NCI-H1930 (cell line): Measurements from ENCODE around the gene BSPH1.
"Not testable (repeated sequence)": the region's sequence is repeated elsewhere in the genome, so short reads cannot be mapped to it uniquely, and the experiment has no call there.

Experiments used
- DNase-seq, 2 experiments: peaks; one replicate each; lab custom pipeline; 2025; lab: John Stamatoyannopoulos, UW

Gene BSPH1

GRCh38 chr19:47992070-47992469, at the start of gene BSPH1:
TSS of gene BSPH1 (minus strand) at chr19:47992170. CDS start at chr19:47992081, 89 bp downstream.
- DNase-seq = no peak

- DNase-seq = no peak
Observed at GRCh38 chr19:48036765-48037164, 44.8 kb upstream of the BSPH1 start.

GRCh38 chr19:48033604-48034003, 41.6 kb upstream of the BSPH1 start:
- no peak for DNase-seq

GRCh38 chr19:48030073-48030472, 38.1 kb upstream of the BSPH1 start:
- DNase-seq = no peak

GRCh38 chr19:48029431-48029830, 37.5 kb upstream of the BSPH1 start:
- no peak for DNase-seq

GRCh38 chr19:48025480-48025879, 33.5 kb upstream of the BSPH1 start:
- DNase-seq = no peak

GRCh38 chr19:48023518-48023917, 31.5 kb upstream of the BSPH1 start:
- DNase-seq = no peak

- no peak for DNase-seq
Observed at GRCh38 chr19:48023011-48023410, 31.0 kb upstream of the BSPH1 start.

GRCh38 chr19:48020686-48021085, 28.7 kb upstream of the BSPH1 start:
- no peak for DNase-seq

GRCh38 chr19:48010932-48011758, 19.2 kb upstream of the BSPH1 start:
- DNase-seq = no peak

- DNase-seq = no peak
Observed at GRCh38 chr19:48006762-48007161, 14.8 kb upstream of the BSPH1 start.

- DNase-seq = no peak
Observed at GRCh38 chr19:48004236-48004635, 12.3 kb upstream of the BSPH1 start.

GRCh38 chr19:48000846-48001245, 8.9 kb upstream of the BSPH1 start:
- DNase-seq = no peak

- no peak for DNase-seq
Observed at GRCh38 chr19:47998800-47999199, 6.8 kb upstream of the BSPH1 start.

GRCh38 chr19:47996230-47996727, 4.3 kb upstream of the BSPH1 start:
- no peak for DNase-seq

GRCh38 chr19:47994209-47994802, 2.3 kb upstream of the BSPH1 start, which contains the start of gene ELSPBP1:
TSS of gene ELSPBP1 (plus strand) at chr19:47994632. CDS start at chr19:48008668, 14,036 bp downstream.
- no peak for DNase-seq

- no peak for DNase-seq
Observed at GRCh38 chr19:47991191-47991808, 670 bp downstream of the BSPH1 start.

GRCh38 chr19:47973529-47973928, 18.4 kb downstream of the BSPH1 start:
- no peak for DNase-seq

GRCh38 chr19:47955936-47956335, 36.0 kb downstream of the BSPH1 start:
- DNase-seq = not testable (repeated sequence)

- not testable (repeated sequence) for DNase-seq
Observed at GRCh38 chr19:47952132-47952531, 39.8 kb downstream of the BSPH1 start.

GRCh38 chr19:47949852-47950521, 42.0 kb downstream of the BSPH1 start:
- not testable (repeated sequence) for DNase-seq

GRCh38 chr19:47928581-47928980, 63.4 kb downstream of the BSPH1 start:
- not testable (repeated sequence) for DNase-seq
